PC-9 (cell line): Measurements from ENCODE around the gene SMAP2.

Source experiments
- EZH2 ChIP-seq: fragments of 200-600 bp; sonication (generic); IDR thresholded peaks from 2 replicates; pipeline ENCODE4 v1.8.0; 2017; ENCODE audit warnings: antibody characterized with exemption, low read depth
- TF ChIP-seq, protein P1 (sequence below): fragments of 200-600 bp; sonication (generic); conservative IDR thresholded peaks from 2 replicates; pipeline ENCODE4 v1.6.1; 2017; ENCODE audit warnings: mixed run types, antibody characterized with exemption, mild to moderate bottlenecking, moderate library complexity

DNA sequence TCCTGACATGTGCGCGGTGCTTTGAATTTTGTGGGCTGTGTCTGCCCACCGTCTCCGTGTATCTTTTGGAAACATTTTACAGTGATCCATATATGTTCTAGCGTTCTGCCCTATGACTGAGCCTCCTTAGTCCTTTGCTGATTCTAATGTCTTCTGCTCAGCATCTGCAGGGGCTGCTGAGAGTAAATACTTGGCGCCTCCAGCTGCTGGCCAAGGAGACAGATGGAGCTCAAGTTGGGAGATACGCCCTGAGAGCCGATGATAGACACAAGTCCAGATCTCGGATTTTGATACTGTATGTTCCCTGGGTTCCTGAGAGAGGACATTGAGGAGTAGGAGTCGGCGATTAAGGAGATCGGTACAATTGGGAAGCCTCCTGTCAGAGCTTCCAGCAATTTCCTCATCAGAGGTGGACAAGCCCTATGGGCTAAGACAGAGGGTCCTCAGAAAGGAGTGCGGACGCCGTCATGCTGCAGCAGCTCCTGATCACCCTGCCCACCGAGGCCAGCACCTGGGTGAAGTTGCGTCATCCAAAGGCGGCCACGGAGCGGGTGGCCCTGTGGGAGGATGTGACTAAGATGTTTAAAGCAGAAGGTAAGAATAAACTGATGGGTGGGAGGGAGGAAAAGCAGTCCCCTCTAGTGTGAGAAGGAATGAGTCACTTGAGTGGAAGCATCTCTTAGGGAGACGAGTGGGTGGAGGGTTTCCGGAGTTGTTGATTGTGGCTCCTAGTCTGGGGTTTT lies 77.1 kb downstream of the SMAP2 start:
- TF ChIP-seq, protein P1, sequence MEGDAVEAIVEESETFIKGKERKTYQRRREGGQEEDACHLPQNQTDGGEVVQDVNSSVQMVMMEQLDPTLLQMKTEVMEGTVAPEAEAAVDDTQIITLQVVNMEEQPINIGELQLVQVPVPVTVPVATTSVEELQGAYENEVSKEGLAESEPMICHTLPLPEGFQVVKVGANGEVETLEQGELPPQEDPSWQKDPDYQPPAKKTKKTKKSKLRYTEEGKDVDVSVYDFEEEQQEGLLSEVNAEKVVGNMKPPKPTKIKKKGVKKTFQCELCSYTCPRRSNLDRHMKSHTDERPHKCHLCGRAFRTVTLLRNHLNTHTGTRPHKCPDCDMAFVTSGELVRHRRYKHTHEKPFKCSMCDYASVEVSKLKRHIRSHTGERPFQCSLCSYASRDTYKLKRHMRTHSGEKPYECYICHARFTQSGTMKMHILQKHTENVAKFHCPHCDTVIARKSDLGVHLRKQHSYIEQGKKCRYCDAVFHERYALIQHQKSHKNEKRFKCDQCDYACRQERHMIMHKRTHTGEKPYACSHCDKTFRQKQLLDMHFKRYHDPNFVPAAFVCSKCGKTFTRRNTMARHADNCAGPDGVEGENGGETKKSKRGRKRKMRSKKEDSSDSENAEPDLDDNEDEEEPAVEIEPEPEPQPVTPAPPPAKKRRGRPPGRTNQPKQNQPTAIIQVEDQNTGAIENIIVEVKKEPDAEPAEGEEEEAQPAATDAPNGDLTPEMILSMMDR, result no peak
- no peak for TF ChIP-seq EZH2
